KMS-11 (cell line): ENCODE data around the gene RPS6KA2.

Experiments used
- H2AFZ ChIP-seq: fragments of 200-600 bp; sonication (generic); 2 replicates; pipeline ENCODE4 v1.6.1; 2016; ENCODE audit warnings: antibody characterized with exemption, mixed run types, low read depth
- H3K27ac ChIP-seq: fragments of 200-600 bp; sonication (generic); 2 replicates; pipeline ENCODE4 v1.6.1; 2016; ENCODE audit warnings: mild to moderate bottlenecking, mixed run types
- H3K27me3 ChIP-seq: fragments of 200-600 bp; sonication (generic); 2 replicates; pipeline ENCODE4 v1.6.1; 2017; ENCODE audit warnings: mild to moderate bottlenecking, low read depth, mixed run types, moderate library complexity; ENCODE audit not compliant: insufficient read depth
- H3K36me3 ChIP-seq: fragments of 200-600 bp; sonication (generic); 2 replicates; pipeline ENCODE4 v1.6.1; 2017; ENCODE audit warnings: mild to moderate bottlenecking, mixed run types; ENCODE audit not compliant: insufficient read depth
- H3K4me1 ChIP-seq: fragments of 200-600 bp; sonication (generic); 2 replicates; pipeline ENCODE4 v1.6.1; 2016; ENCODE audit warnings: mild to moderate bottlenecking, low read depth, mixed run types; ENCODE audit not compliant: poor library complexity, severe bottlenecking
- H3K4me2 ChIP-seq: fragments of 200-600 bp; sonication (generic); 2 replicates; pipeline ENCODE4 v1.7.0; 2016; ENCODE audit warnings: mild to moderate bottlenecking, mixed run types
- H3K4me3 ChIP-seq: fragments of 200-600 bp; sonication (generic); IDR thresholded peaks from 2 replicates; pipeline ENCODE4 v1.6.1; 2017; ENCODE audit warnings: low read depth, low read length, mixed read lengths; ENCODE audit not compliant: insufficient read depth
- H3K79me2 ChIP-seq: fragments of 200-600 bp; sonication (generic); 2 replicates; pipeline ENCODE4 v1.6.1; 2016; ENCODE audit warnings: low read depth, mixed run types; ENCODE audit not compliant: insufficient read depth
- H3K9ac ChIP-seq: fragments of 200-600 bp; sonication (generic); 2 replicates; pipeline ENCODE4 v1.6.1; 2016; ENCODE audit warnings: mild to moderate bottlenecking, mixed run types
- H4K20me1 ChIP-seq: fragments of 200-600 bp; sonication (generic); 2 replicates; pipeline ENCODE4 v1.6.1; 2016; ENCODE audit warnings: mild to moderate bottlenecking, mixed run types; ENCODE audit not compliant: insufficient read depth
- TF ChIP-seq, protein P1 (sequence below): fragments of 200-600 bp; sonication (generic); conservative IDR thresholded peaks from 2 replicates; pipeline ENCODE4 v1.6.1; 2017; ENCODE audit warnings: low read depth, mild to moderate bottlenecking, antibody characterized with exemption, low read length, moderate library complexity, mixed read lengths

RPS6KA2 gene

DNA sequence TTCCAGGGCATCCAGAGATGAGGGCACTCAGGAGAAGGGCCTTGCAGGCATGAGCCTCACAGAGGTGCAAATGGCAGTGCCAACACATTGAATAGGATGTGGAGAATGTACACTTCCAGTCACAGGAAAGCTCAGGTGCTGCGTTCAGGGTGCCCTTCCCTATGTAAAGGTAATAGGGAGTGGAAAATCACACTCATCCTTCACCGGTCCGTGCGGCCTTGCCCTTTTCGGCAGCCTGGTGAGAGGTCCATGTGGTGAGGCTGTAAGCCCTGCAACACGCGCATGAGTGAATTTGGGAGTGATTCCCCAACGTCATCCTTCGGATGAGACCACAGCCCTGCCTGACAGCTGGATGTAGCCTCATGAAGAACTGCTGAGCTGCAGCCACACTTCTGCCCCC is 43.0 kb upstream of the RPS6KA2 start:
- H4K20me1 ChIP-seq, result no peaks in the 10 kb centered on the region
- H3K4me1 ChIP-seq, result peaks cover 17% of the 10 kb centered on the region
- no peaks in the 10 kb centered on the region for H3K36me3 ChIP-seq
- no peaks in the 10 kb centered on the region for H3K27me3 ChIP-seq
- no peaks in the 10 kb centered on the region for H3K79me2 ChIP-seq
- no peak overlapping the region for H2AFZ ChIP-seq
- no peak overlapping the region for H3K4me3 ChIP-seq
- TF ChIP-seq, protein P1, sequence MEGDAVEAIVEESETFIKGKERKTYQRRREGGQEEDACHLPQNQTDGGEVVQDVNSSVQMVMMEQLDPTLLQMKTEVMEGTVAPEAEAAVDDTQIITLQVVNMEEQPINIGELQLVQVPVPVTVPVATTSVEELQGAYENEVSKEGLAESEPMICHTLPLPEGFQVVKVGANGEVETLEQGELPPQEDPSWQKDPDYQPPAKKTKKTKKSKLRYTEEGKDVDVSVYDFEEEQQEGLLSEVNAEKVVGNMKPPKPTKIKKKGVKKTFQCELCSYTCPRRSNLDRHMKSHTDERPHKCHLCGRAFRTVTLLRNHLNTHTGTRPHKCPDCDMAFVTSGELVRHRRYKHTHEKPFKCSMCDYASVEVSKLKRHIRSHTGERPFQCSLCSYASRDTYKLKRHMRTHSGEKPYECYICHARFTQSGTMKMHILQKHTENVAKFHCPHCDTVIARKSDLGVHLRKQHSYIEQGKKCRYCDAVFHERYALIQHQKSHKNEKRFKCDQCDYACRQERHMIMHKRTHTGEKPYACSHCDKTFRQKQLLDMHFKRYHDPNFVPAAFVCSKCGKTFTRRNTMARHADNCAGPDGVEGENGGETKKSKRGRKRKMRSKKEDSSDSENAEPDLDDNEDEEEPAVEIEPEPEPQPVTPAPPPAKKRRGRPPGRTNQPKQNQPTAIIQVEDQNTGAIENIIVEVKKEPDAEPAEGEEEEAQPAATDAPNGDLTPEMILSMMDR, result no peak
- H3K9ac ChIP-seq, result no peak overlapping the region
- H3K27ac ChIP-seq, result no peak overlapping the region
- H3K4me2 ChIP-seq, result no peak overlapping the region

DNA sequence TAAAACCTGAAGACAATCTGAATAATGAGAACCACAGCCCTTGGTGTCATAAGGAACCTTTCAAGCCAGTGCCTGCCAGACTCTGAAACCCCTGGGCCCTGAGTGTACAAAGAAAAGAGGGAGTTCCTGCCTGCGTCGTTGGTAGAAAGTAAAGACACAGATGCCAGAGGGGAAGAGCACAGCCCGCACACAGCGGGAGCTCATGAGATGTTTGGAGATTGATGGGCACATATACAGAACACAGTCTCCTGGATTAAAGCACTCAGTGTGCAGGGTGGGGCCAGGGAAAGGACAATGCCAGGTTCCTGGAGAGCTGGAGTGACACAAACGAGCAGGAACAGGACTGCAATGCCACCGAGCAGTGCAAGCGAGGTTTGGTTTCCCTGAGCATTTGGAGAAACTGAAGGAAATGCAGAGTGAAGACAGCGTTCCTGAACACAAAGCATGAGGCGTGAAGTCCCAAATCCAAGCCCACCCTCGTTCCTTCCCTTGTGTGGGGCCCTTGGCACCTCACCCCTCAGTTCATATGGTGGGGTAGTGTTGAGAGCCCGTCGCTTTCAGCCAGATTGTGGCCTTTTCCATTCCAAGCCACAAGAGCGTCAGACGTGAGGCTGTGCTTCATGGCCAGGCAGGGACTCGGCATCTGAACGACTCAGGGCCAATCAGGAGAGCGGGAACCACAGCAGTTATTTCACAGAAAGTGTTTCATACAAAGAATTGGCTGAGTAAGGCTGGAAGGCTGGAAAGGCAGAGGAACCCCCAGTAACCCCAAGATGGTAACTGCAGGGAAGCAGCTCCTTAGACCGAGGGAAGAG is 41.0 kb upstream of the RPS6KA2 start:
- Histone ChIP-seq H3K79me2 (no peaks in the 10 kb centered on the region), H3K9ac (no peak overlapping the region), H3K27ac (no peak overlapping the region), H3K4me2 (no peak overlapping the region), H4K20me1 (no peaks in the 10 kb centered on the region), H3K27me3 (no peaks in the 10 kb centered on the region), H3K36me3 (no peaks in the 10 kb centered on the region), H3K4me3 (no peak overlapping the region), H2AFZ (no peak overlapping the region), H3K4me1 (peaks cover 17% of the 10 kb centered on the region)
- TF ChIP-seq, protein P1, result no peak

DNA sequence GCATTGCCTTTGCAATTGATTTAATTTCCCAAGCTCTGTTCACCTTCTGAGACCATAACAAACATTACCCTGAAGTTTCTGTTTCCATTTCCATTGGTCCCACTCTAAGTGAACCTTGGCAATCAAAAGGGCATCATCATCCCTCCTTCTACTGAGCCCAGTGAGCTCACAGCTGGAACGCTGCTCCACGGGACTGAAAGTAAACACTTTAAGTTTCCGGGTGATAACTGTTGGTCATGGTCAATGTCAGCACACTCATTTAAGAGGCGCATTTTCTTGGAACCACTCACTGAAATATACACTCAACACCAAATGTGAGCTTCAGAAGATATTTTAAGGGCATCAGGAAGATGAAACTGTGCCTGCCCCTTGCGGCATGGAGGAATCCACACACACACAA is 37.1 kb upstream of the RPS6KA2 start:
- H3K27ac ChIP-seq, result no peak overlapping the region
- H2AFZ ChIP-seq, result no peak overlapping the region
- H3K79me2 ChIP-seq, result no peaks in the 10 kb centered on the region
- H3K36me3 ChIP-seq, result no peaks in the 10 kb centered on the region
- H3K4me2 ChIP-seq, result no peak overlapping the region
- H3K4me3 ChIP-seq, result no peak overlapping the region
- TF ChIP-seq, protein P1, result no peak
- H4K20me1 ChIP-seq, result no peaks in the 10 kb centered on the region
- no peak overlapping the region for H3K9ac ChIP-seq
- no peaks in the 10 kb centered on the region for H3K27me3 ChIP-seq
- no peaks in the 10 kb centered on the region for H3K4me1 ChIP-seq

DNA sequence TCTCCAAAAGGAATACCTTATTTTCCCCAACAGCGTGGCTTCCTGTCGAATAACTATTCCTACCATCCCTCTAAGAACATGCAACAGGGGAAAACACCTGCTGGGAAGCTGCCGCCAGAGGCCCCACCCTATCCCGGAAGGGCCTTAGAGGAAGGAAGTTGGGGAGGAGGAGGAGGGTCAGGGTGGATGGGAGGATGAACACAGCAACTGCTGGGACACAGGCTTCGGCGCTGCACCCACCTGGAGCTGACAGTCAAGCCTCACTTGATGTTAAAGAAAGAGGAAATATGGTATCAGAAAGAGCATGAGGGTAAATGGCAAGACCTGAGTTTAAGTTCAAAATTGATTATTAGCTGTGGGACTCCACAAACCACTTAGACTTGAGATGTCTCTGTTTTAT is 36.5 kb upstream of the RPS6KA2 start:
- H3K36me3 ChIP-seq, result no peaks in the 10 kb centered on the region
- no peaks in the 10 kb centered on the region for H3K79me2 ChIP-seq
- no peaks in the 10 kb centered on the region for H4K20me1 ChIP-seq
- H3K27ac ChIP-seq, result no peak overlapping the region
- no peak overlapping the region for H3K4me2 ChIP-seq
- H3K27me3 ChIP-seq, result no peaks in the 10 kb centered on the region
- no peak overlapping the region for H3K9ac ChIP-seq
- H2AFZ ChIP-seq, result no peak overlapping the region
- no peaks in the 10 kb centered on the region for H3K4me1 ChIP-seq
- TF ChIP-seq, protein P1, result no peak
- H3K4me3 ChIP-seq, result no peak overlapping the region
